Stromal cell of bone marrow (primary cell): ENCODE measurements around the gene ITIH2.
"Not testable (repeated sequence)": the region's sequence is repeated elsewhere in the genome, so short reads cannot be mapped to it uniquely, and the experiment has no call there.

Experiments used
- DNase-seq: peaks from one replicate; pipeline ENCODE4 v3.0.0-alpha.2; 2012; ENCODE audit warnings: low read depth

Gene ITIH2

DNA sequence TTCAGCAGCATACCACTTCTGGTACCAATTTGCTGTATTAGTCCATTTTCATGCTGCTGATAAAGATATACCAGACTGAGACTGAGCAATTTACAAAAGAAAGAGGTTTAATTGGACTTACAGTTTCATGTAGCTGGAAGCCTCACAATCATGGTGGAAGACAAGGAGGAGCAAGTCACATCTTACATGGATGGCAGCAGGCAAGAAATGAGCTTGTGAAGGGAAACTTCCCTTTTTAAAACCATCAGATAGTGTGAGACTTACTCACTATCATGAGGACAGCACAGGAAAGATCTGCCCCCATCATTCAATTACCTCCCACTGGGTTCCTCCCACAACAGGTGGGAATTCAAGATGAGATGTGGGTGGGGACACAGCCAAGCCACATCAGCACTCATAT is 9.9 kb upstream of the ITIH2 start:
- not testable (repeated sequence) for DNase-seq

DNA sequence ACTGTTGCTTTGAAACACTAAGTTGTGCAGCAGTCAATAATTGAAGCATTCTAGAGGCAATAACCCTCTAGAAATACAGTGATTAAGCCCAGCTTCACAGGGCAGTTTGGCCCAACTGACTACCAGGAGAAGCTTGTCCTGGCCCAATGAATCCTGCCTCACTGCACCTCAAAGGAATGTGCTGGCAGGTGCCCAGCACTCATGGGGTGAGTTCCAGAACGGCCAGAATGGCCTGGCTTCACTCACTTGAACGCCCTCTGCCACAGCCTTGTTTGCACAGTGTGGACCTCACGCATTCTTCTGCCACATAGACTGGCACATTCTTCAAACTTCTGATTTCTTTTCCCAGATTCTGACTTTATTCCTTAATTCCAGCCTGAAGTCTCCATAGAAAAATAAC is 6.6 kb upstream of the ITIH2 start:
- no peak for DNase-seq

DNA sequence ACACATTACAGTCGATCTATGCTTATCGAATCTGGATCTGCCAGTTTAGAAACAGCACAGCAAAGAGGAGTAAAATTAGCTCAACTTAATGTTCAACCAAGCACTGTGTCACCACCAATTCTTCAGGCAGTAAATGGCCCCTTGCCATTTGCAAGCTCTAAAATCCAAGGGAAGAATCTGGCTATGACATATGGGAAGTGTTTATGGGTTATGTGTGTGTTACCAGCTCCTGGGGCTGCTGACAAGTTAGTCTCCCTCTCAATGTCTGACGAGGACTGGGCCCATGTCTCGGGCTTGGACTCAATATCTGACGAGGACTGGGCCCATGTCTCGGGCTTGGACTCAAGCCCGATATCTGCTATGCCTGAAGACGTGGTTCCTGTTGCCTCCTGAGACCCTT is 5.7 kb upstream of the ITIH2 start:
- DNase-seq: no peak

DNA sequence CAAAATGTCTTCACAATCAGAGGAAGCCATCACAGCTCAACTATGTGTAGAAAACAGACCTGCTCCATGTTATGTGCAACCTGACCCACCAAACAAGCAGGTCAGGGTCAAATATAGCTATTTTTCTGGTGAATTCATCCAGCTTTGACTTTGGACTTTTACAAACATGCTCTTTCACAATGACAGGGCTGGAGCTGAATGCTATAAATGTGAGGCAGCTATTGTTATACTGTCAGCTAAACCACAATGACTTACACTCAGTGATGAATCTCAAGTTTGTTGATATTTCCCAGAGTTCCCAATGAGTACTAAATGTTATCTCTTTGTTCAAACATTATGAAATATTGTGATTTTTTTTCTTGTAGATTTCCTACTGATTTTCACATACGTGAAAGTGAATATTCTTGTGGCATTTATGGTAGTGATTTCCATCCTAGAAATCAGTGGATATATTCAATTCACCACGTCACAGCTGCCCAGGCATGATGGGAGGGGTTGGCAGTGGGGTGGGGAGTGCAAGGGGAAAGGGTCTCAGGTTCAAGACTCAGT is 2.5 kb upstream of the ITIH2 start:
- DNase-seq: peak; percentile 13

DNA sequence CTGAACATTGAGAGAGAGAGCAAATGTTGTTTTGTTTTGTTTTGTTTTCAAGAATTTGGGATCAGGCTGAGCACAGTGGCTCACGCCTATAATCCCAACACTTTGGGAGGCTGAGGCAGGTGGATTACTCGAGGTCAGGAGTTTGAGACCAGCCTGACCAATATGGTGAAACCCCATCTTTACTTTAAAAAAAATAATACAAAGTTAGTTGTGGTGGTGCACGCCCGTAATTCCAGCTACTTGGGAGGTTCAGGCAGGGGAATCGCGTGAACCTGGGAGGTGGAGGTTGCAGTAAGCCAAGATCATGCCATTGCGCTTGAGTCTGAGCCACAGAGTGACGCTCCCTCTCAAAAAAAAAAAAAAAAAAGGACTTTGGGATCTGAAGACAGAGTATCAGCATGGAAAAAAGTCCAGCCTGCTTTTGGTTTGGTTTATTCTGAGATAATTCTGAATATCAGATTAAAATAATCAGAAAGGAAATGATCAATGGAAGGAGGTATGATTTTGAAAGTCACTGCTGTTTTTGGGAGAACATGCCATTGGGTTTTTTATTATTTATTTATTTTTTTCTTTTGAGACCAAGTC is 1.9 kb upstream of the ITIH2 start:
- no peak for DNase-seq

DNA sequence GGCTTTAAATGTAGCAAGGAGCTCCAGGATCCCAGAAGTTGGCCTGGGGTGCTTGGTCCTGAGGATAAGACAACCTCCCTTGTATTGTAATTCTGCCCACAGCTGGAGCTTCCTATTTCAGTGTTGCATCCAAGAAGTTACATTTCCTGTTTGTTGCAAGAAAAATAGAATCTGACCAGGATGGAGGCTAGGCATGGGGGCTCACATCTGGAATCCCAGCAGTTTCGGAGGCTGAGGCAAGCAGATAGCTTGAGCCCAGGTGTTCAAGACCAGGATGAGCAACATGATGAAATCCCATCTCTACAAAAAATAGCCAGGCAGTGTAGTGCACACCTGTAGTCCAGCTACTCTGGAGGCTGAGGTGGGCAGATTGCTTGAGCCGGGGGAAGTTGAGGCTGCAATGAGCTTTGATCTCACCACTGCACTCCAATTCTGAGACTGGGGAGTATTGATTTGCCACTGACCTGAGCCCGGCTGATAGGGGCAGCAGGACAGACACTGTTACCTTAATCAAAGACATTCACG is 766 bp upstream of the ITIH2 start:
- DNase-seq: no peak

DNA sequence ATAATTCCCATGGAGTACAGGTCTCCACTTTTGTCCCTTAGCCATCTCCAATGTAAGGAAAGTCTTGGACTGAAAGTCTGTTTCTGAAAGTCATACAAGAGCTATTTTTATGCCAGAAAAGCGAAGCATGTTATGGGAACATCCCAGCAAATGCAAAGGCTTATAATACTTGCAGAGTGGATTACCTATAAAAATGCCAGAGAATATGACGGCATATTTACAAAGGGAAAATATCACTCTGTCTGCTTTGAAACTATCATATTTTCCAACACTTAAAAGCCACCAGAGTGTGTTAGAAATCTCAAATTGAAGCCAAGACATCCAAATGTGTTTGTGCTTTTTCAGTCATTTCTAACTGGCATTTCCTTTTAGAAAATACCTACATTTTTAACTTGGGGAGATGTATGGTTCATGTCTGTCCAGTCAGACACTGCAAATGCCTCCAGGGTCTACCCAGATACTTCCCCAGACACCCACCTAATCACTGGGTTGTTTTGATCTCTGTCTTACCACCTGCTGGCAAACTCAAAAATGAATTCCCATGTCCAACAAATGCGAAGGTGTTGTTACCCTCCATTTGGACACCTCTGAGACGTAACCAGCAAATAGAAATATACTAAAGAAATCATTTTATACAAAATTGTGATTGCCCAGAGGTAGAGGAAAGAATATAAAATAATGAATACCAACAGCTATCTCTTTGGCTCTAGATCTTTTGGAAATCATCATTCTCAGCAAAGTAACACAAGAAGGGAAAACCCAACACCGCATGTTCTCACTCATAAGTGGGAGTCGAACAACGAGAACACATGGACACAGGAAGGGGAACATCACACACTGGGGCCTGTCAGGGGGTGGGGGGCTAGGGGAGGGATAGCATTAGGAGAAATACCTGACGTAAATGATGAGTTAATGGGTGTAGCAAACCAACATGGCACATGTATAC is 1.2 kb downstream of the ITIH2 start:
- no peak for DNase-seq

DNA sequence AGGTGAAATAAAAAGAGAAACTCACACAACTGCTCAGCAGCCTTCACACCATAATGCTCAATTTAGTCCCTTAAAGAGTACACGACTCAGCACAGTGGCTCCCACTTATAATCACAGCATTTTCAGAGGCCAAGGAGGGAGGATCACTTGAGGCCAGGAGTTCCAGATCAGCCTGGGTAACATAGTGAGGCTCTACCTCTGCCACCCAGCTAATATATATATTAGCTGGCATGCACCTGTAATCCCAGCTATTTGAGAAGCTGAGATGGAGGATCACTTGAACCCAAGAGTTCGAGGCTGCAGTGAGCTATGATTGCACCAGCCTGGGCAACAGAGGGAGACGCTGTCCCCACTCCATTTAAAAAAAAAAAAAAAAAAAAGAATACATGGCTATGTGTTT is 2.2 kb downstream of the ITIH2 start:
- no peak for DNase-seq

DNA sequence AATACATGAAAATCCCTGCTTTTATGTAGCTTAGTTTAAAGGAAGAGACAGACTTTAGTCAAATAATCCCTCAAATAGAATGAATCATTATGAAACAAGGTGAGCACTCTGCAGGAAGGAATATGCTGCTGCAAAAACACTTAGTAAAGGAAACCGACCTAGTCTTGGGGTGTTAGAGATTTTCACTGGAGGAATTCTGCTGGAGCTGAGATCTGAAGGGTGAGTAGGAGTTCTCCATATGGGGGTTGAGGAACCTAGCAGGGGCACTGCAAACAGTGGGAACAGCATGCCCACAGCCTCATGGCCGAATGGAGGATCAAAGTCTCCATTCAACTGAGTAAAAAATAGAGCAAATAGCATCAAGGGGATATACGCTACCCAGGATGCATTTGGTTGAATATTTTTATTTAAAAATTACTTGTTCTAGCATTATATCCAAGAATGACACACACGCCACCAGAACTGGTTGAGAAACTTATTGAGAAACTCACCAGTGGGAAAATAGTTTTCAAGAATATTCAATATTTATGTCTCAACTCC is 3.5 kb downstream of the ITIH2 start:
- no peak for DNase-seq

DNA sequence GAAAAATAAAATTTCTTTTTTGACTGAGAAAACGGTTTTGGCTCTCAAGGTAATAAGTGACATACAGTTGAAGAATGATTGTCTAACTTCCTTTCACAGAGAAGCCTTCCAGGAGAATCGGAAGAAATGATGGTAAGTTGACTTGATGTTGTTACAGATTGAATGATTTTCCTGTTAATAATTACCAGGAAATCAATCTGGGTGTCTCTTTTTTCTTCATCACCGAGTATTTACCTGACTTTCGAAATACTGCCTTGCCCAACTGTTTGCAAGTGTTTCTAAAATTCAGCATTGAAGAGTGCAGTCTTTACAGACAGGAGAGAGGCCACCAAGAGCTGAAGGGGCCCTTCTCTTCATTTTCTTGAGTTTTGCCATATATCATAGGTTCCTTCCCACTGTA is 4.0 kb downstream of the ITIH2 start:
- no peak for DNase-seq

DNA sequence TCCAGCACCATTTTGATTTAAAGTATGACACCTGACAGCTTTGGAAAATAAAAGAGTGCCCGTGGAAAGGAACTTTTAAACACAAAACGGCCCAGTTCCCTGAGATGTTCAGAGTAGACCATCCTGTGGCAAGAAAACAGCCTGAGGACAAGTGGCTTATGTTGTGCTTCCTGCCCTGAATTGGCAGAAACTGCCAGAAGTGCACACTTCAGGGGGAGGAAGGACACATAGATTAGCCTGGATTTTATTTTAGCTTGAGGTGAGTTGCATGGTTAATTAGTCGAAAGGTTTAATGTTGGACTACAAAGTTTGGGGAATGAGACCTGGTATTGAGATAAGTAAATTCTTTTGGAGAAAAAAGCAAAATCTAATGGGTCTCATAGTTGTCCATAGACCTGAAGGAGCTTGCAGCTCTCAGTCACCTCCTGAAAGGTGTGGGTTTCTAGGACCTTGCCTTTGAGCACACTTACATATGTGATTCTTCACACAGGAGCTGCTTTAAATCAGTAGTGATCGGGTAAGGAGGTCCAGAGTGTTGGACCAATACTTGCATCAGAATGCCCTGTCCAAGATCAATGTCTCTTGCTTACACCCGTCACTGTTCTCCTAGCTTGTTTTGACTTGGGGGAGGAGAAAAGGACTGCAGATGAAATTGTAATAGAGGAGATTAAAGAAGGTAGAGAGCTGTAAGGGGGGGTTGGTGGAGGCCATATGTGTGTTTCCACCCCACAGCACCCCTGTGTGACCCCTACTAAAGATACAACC is 4.9 kb downstream of the ITIH2 start:
- DNase-seq: no peak

DNA sequence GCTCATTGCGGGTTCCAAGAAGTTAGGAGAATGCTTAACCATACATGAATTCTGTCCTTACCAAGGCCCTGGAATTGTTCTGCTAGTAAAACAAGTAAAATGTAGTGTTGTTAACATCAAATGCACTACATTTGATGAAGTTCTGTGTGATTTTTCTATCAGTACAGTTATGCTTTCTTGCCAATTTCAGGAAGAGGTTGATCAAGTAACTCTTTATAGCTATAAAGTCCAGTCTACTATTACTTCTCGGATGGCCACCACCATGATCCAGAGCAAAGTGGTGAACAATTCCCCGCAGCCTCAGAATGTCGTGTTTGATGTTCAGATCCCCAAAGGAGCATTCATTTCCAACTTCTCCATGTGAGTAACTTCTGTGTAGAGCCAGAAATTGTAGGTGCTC is 5.7 kb downstream of the ITIH2 start:
- DNase-seq: no peak

DNA sequence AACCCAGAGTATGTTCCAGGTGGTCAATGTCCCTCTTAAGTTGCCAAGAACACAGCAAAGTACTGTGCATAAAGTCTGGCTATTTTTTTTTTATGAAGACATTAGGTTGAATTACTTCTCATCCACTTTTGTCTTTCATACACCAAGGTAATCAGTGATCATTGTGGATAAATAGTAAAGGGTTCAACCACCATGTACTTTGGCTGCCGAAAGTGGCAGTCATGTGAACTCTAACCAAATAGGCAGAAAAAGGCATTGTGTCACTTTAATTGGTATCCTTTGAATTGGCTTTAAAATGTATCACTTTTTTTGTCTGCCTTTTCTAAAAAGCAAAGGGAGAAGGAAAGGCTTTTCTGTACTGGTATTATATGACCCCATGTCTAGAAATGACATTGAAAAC is 7.3 kb downstream of the ITIH2 start:
- DNase-seq: no peak

DNA sequence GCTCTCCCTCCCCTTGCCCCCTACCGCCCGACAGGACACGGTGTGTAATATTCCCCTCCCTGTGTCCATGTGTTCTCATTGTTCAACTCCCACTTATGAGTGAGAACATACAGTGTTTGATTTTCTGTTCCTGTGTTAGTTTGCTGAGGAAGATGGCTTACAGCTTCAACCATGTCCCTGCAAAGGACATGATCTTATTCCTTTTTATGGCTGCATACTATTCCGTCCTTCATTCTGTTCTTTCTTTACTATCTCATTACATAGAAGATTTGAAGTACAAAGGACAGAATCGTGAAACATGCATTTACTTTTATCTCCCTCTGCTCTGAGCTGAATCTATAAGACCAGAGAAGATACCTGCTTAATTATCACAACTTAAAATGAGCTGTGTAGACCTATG is 8.0 kb downstream of the ITIH2 start:
- not testable (repeated sequence) for DNase-seq

DNA sequence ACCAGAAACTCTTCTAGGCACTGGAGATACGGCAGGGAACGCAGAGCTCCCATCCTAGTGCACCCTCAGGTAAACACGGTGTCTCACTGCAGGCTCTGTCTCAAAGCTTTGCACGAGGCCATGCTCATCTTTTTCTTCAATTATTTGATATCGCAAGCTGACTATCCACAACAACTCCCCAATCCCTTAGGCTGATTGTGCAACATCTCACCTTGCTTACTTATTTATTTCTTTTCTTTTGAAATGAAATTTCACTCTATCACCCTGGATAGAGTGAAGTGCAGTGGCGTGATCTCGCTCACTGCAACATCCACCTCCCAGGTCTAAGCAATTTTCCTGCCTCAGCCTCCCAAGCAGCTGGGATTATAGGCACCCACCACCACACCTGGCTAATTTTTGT is 12.4 kb downstream of the ITIH2 start:
- no peak for DNase-seq

DNA sequence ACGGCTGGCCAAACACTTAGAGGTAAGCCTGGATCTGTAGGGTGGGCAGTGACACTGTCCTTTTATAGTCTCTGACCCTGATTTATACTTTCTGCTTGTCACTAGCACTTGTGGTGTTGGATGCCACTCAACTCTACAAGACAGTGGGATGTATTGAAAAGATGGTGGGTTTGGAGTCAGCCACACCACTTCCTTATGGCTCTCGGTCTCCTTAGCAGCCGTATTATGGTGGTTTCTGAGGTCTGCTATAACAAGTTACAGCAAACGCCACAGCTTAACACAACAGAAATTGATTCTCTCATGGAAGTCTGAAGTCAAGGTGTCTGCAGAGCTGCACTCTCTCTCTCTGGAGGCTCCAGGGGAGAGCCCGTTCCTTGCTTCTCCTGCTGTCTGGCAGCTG is 14.7 kb downstream of the ITIH2 start:
- DNase-seq: no peak

DNA sequence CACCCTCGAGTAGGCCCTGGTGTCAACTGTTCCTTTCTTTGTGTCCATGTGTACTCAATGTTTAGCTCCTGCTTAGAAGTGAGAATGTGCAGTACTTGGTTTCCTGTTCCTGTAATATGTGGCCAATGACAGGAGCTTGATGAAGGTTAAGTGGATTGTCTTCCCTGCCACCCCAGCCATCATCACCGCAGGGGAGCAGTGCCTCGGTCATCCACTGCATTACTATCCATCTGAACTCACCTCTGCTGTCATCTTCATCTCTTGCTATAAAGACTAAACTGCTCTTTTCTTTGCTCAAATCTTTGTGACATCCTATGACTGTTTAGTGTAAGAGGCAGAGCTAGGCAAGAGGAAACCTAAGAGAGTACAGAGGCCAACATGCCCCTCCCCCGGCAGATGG is 15.6 kb downstream of the ITIH2 start:
- no peak for DNase-seq

DNA sequence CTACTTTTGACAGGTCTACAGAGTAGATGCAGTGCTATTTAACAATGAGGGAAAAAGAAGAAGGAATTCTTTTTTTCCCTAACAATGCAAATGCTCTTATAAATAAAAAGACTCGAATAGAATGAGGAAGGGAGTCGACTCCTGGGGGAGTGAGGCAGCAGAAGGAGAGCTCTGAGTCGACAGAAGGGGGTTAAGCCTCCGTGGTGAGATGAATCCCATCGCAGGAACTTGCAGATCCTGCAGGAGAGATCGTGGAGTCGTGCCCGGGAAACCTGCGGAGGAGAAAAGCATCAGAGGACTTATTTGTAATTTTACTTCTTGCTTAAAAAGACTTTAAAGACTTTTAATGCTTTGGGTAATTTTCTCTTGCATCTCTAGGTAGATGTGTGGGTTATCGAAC is 17.4 kb downstream of the ITIH2 start:
- no peak for DNase-seq

DNA sequence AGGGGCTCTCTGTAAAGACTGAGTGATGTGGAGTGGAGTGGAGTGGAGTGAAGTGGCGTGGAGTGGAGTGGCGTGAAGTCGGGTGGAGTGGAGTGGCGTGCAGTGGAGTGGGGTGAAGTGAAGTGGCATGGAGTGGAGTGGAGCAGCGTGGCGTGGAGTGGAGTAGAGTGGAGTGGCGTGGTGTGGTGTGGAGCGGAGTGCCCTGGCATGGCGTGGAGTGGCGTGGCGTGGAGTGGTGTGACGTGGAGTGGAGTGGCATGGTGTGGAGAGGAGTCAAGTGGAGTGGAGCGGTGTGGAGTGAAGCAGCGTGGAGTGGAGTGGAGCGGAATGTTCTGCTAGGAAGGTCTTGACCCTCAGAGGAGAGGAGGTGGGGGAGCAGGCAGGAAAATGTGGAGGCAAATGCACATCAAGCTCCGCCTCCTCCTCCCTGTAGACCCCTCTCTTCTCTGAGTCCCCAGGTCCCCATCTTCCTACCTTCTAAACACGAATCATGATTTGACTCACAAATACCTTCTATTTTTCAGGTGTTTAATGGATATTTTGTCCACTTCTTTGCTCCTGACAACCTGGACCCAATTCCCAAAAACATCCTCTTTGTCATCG is 19.9 kb downstream of the ITIH2 start:
- no peak for DNase-seq

DNA sequence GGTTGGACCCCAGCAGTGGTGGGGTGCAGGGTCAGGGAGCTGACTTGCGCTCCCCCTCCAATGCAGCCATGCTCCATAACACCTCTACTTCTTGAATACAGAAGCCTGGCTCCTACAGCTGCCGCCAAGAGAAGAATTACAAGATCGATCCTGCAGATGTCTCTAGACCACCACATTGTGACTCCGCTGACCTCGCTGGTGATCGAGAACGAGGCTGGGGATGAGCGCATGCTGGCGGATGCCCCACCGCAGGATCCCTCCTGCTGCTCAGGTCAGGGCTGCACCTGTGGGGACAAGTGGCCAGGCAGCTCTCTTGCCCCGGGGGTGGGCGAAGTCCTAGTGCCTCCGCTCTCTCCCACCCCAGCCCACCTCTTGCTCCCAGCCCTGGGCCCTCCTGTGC is 31.7 kb downstream of the ITIH2 start:
- DNase-seq: no peak

DNA sequence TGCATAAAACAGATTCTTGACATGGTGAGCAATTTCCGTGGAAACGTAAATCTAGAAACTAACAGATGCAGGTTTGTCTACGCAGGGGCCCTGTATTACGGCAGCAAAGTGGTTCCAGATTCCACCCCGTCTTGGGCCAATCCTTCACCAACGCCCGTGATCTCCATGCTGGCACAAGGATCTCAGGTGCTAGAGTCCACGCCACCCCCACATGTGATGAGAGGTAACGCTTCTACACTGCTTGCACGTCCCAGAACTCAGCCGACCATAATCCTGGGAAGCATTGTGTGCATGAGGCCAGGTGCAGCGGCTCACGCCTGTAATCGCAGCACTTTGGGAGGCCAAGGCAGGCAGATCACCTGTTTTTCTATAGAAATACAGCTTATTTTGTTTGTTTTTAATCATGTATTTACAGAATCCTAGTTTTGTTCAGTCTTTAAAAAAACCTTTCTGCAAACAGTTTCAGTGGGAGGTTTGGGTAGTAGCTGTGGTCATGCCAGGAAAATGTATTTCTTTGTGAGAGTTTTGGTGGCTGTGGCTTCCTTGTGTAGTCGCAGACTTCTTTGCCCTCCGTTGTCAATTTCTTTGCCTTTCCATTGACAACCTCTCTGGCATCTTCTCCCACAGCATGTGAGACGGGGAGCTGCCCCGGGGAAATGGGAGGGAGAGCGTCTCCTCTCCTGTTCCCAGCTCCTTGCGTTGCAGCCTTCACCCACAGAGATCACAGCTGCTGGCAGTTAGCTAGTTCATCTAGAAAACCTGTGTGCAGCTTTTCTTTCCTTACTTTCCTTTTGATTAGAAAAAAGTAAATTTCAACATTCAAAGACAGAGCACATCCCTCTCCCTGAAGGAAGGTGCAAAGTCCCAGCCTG is 35.7 kb downstream of the ITIH2 start:
- no peak for DNase-seq
